HL-60 (cell line): ENCODE measurements around the gene SHE.

Experiments used
- CTCF ChIP-seq: IDR thresholded peaks from one replicate; pipeline ENCODE4 v1.5.1; 2011; ENCODE audit warnings: low read length, control low read depth, inconsistent platforms; ENCODE audit not compliant: insufficient read depth
- POLR2AphosphoS5 ChIP-seq: IDR thresholded peaks from 2 replicates; pipeline ENCODE4 v1.6.1; 2012; ENCODE audit warnings: low read depth
- REST ChIP-seq: IDR thresholded peaks from 2 replicates; pipeline ENCODE4 v1.6.1; 2012; ENCODE audit warnings: low read depth; ENCODE audit not compliant: insufficient replicate concordance

GRCh38 chr1:154496383-154496782, 5.8 kb downstream of the SHE start:
- no peak for TF ChIP-seq CTCF
- TF ChIP-seq POLR2AphosphoS5: no peak
- TF ChIP-seq REST: no peak
